CD14-positive monocyte (primary cell): ENCODE measurements around the gene KRT86. TPM values are rescaled to one million over a fixed set of nuclear protein-coding genes. Genes with fewer than 3 reads are reported as not detected.

ENCODE experiments used
- DNase-seq, 3 donors: peaks; one replicate each; pipeline ENCODE4 v3.0.0-alpha.2; 2011 to 2022
- H2AFZ ChIP-seq: 2 replicates; pipeline ENCODE4 v1.6.0; 2012; ENCODE audit warnings: mild to moderate bottlenecking, low read depth, low read length, inconsistent platforms; ENCODE audit not compliant: insufficient read depth, poor library complexity, severe bottlenecking
- H3K27ac ChIP-seq, 2 donors: 1 replicate in 1 of 2; 2 replicates in 1 of 2; pipeline ENCODE4 v1.5.1; 2012 to 2013; ENCODE audit warnings: low read length in 2 of 2, control low read depth in 1 of 2, inconsistent platforms in 1 of 2, low read depth in 1 of 2, mild to moderate bottlenecking in 1 of 2
- H3K27me3 ChIP-seq, 2 donors: one replicate each; pipeline versions ENCODE4 v1.6.0 to v1.6.1; 2011 to 2013; ENCODE audit warnings: low read length in 2 of 2; ENCODE audit not compliant: control insufficient read depth in 2 of 2, insufficient read depth in 2 of 2
- H3K36me3 ChIP-seq, 2 donors: replicated peaks in 1 of 2; 1 replicate in 1 of 2; 2 replicates in 1 of 2; pipeline versions ENCODE4 v1.5.1 to v1.6.1; 2012 to 2013; ENCODE audit warnings: low read length in 2 of 2, control low read depth in 1 of 2, inconsistent platforms in 1 of 2, mild to moderate bottlenecking in 1 of 2; ENCODE audit not compliant: insufficient read depth in 2 of 2, control insufficient read depth in 1 of 2
- H3K4me1 ChIP-seq, 2 donors: 1 replicate in 1 of 2; 2 replicates in 1 of 2; pipeline versions ENCODE4 v1.5.1 to v1.6.1; 2012 to 2013; ENCODE audit warnings: low read length in 2 of 2, control low read depth in 1 of 2, inconsistent platforms in 1 of 2, mild to moderate bottlenecking in 1 of 2, moderate library complexity in 1 of 2; ENCODE audit not compliant: insufficient read depth in 2 of 2, control insufficient read depth in 1 of 2
- H3K4me2 ChIP-seq: replicated peaks from 2 replicates; pipeline ENCODE3; 2012; ENCODE audit warnings: low read length, moderate library complexity, mild to moderate bottlenecking; ENCODE audit not compliant: poor library complexity, severe bottlenecking; ENCODE audit errors: extremely low read depth
- H3K4me3 ChIP-seq, 3 experiments: fragments of 200-600 bp in 1 of 3; sonication (generic) in 1 of 3; replicated peaks in 1 of 3; 1 replicate in 2 of 3; 2 replicates in 1 of 3; pipeline ENCODE4 v1.5.1; 2011 to 2013; ENCODE audit warnings: low read length in 3 of 3, mild to moderate bottlenecking in 3 of 3, control low read depth in 2 of 3, low read depth in 2 of 3, inconsistent platforms in 1 of 3, moderate library complexity in 1 of 3
- H3K79me2 ChIP-seq: 2 replicates; pipeline ENCODE4 v1.6.0; 2012; ENCODE audit warnings: mild to moderate bottlenecking, control low read depth, inconsistent platforms, low read length, moderate library complexity; ENCODE audit not compliant: insufficient read depth
- H3K9ac ChIP-seq: 2 replicates; pipeline ENCODE4 v1.6.0; 2017; ENCODE audit warnings: low read length, mild to moderate bottlenecking; ENCODE audit not compliant: insufficient read depth, poor library complexity, severe bottlenecking
- H3K9me3 ChIP-seq, 2 donors: replicated peaks in 1 of 2; 1 replicate in 1 of 2; 2 replicates in 1 of 2; pipeline versions ENCODE4 v1.5.1 to v1.6.1; 2012 to 2013; ENCODE audit warnings: low read length in 2 of 2, control low read depth in 1 of 2; ENCODE audit not compliant: control insufficient read depth in 1 of 2, insufficient read depth in 1 of 2
- H4K20me1 ChIP-seq: 2 replicates; pipeline ENCODE4 v1.6.0; 2012; ENCODE audit warnings: mild to moderate bottlenecking, low read length, control low read depth, moderate library complexity; ENCODE audit not compliant: insufficient read depth
- H3K27ac Mint-ChIP-seq, 7 donors: one replicate each; pipeline ENCODE4 v1.8.0; 2020; ENCODE audit warnings: mild to moderate bottlenecking in 7 of 7, mixed read lengths in 7 of 7, moderate library complexity in 6 of 7, inconsistent platforms in 2 of 7
- H3K27me3 Mint-ChIP-seq, 3 donors: one replicate each; pipeline ENCODE4 v1.8.0; 2021 to 2022; ENCODE audit warnings: low read depth in 3 of 3, mild to moderate bottlenecking in 3 of 3, mixed read lengths in 3 of 3, moderate library complexity in 3 of 3, inconsistent platforms in 1 of 3
- H3K36me3 Mint-ChIP-seq, 2 donors: one replicate each; pipeline ENCODE4 v1.8.0; 2020; ENCODE audit warnings: mixed read lengths in 2 of 2, inconsistent platforms in 1 of 2, mild to moderate bottlenecking in 1 of 2
- H3K4me1 Mint-ChIP-seq: one replicate; pipeline ENCODE4 v1.8.0; 2020; ENCODE audit warnings: mild to moderate bottlenecking, mixed read lengths
- H3K4me3 Mint-ChIP-seq, 2 donors: one replicate each; pipeline ENCODE4 v1.8.0; 2020; ENCODE audit warnings: mild to moderate bottlenecking in 2 of 2, mixed read lengths in 2 of 2, moderate library complexity in 1 of 2
- H3K9me3 Mint-ChIP-seq, 7 donors: one replicate each; pipeline ENCODE4 v1.8.0; 2020 to 2022; ENCODE audit warnings: mixed read lengths in 7 of 7, mild to moderate bottlenecking in 6 of 7, moderate library complexity in 6 of 7, inconsistent platforms in 2 of 7
- CTCF ChIP-seq: fragments of 200-600 bp; IDR thresholded peaks from one replicate; pipeline ENCODE4 v1.8.0; 2022; ENCODE audit warnings: antibody characterized with exemption, mild to moderate bottlenecking
- WGBS: methylation state at CpG from one replicate; pipeline ENCODE4 v1.1.5; 2013; ENCODE audit warnings: missing lambda C conversion rate; ENCODE audit not compliant: insufficient coverage; 5-methylcytosine and 5-hydroxymethylcytosine counted together
- intact Hi-C, 2 donors: fragments of 100-400 bp; cut with micrococcal nuclease; formaldehyde crosslinking; loops; one replicate each; pipeline versions ENCODE4 v1.15.0 to v1.15.1; 2023
- polyA plus RNA-seq, 3 donors: library from polyadenylated mRNA; depleted of rRNA in 1 of 3; unstranded in 2 of 3; stranded (reverse) in 1 of 3; fragments of 300-500 nt in 2 of 3; fragments of >200 nt in 1 of 3; fragmentation: Illumina TruSeq in 2 of 3; gene quantifications; 1 replicate in 2 of 3; 2 replicates in 1 of 3; pipeline ENCODE4 v1.2.3, GENCODE V29; 2012 to 2021

KRT86 gene
- polyA plus RNA-seq, 3 donors = not detected

GRCh38 chr12:52284562-52285171, 10.2 kb downstream of the KRT86 start:
- Histone ChIP-seq H3K4me1 (peaks cover 17 to 21% of the 10 kb centered on the region in 2 donors), H3K9me3 (no peaks in the 10 kb centered on the region), H3K27me3 (peaks cover 3 to 5% of the 10 kb centered on the region in 2 donors), H3K79me2 (no peaks in the 10 kb centered on the region), H3K36me3 (no peaks in the 10 kb centered on the region), H3K4me2 (no peak overlapping the region), H3K27ac (no peak overlapping the region), H2AFZ (no peak overlapping the region), H4K20me1 (no peaks in the 10 kb centered on the region), H3K9ac (no peak overlapping the region), H3K4me3 (no peak overlapping the region)
- H3K4me1 Mint-ChIP-seq = peaks cover 28% of the 10 kb centered on the region
- WGBS = 100% methylated on average over 1 of the region's 4 CpGs
- TF ChIP-seq CTCF = no peak
- H3K9me3 Mint-ChIP-seq = peaks cover 0 to 3% (median 0%) of the 10 kb centered on the region in 7 donors
- intact Hi-C loops = no loop called here
- no peak overlapping the region for H3K27ac Mint-ChIP-seq
- peaks cover 5 to 20% (median 12%) of the 10 kb centered on the region in 3 donors for H3K27me3 Mint-ChIP-seq
- DNase-seq = no peak
- H3K4me3 Mint-ChIP-seq = no peak overlapping the region
- H3K36me3 Mint-ChIP-seq = no peaks in the 10 kb centered on the region

- Histone ChIP-seq H3K27ac (no peak overlapping the region), H4K20me1 (no peaks in the 10 kb centered on the region), H3K9me3 (no peaks in the 10 kb centered on the region), H2AFZ (no peak overlapping the region), H3K4me1 (peaks cover 11 to 15% of the 10 kb centered on the region in 2 donors), H3K9ac (no peak overlapping the region), H3K79me2 (no peaks in the 10 kb centered on the region), H3K4me2 (no peak overlapping the region), H3K4me3 (no peak overlapping the region), H3K36me3 (no peaks in the 10 kb centered on the region), H3K27me3 (peaks cover 3 to 5% of the 10 kb centered on the region in 2 donors)
- TF ChIP-seq CTCF = no peak
- peaks cover 5 to 16% (median 12%) of the 10 kb centered on the region in 3 donors for H3K27me3 Mint-ChIP-seq
- no peak for DNase-seq
- no peak overlapping the region for H3K4me3 Mint-ChIP-seq
- H3K36me3 Mint-ChIP-seq = no peaks in the 10 kb centered on the region
- H3K4me1 Mint-ChIP-seq = peaks cover 22% of the 10 kb centered on the region
- peaks cover 0 to 3% (median 0%) of the 10 kb centered on the region in 7 donors for H3K9me3 Mint-ChIP-seq
- H3K27ac Mint-ChIP-seq = no peak overlapping the region
- WGBS = no CpG with 5 or more reads among the region's 2 CpGs
- intact Hi-C loops = no loop called here
Observed at GRCh38 chr12:52285172-52285745, 10.8 kb downstream of the KRT86 start.
